Sigmoid colon (tissue), 7 donors: Measurements from ENCODE around the gene EVI5L. TPM values are rescaled to one million over a fixed set of nuclear protein-coding genes. Genes with fewer than 3 reads are reported as not detected.

Source experiments
- DNase-seq: peaks from one replicate; pipeline ENCODE4 v3.0.0-alpha.2; 2019
- H3K27ac ChIP-seq, 4 donors: fragments of 200-600 bp; sonication (generic); one replicate each; pipeline ENCODE4 v1.5.1; 2016 to 2019; ENCODE audit warnings: mild to moderate bottlenecking in 1 of 4
- H3K27me3 ChIP-seq, 3 donors: fragments of 200-600 bp; sonication (generic); one replicate each; pipeline ENCODE4 v1.5.1; 2019; ENCODE audit warnings: mild to moderate bottlenecking in 1 of 3
- H3K36me3 ChIP-seq, 4 donors: fragments of 200-600 bp; sonication (generic); one replicate each; pipeline ENCODE4 v1.5.1; 2016 to 2019
- H3K4me1 ChIP-seq, 4 donors: fragments of 200-600 bp; sonication (generic); one replicate each; pipeline ENCODE4 v1.5.1; 2017 to 2019
- H3K4me3 ChIP-seq, 4 donors: fragments of 200-600 bp; sonication (generic); one replicate each; pipeline ENCODE4 v1.5.1; 2017 to 2019; ENCODE audit warnings: mild to moderate bottlenecking in 2 of 4, moderate library complexity in 1 of 4
- H3K9me3 ChIP-seq, 4 donors: fragments of 200-600 bp in 3 of 4; sonication (generic) in 3 of 4; one replicate each; pipeline versions ENCODE4 v1.5.1 to v1.6.1; 2013 to 2019
- CTCF ChIP-seq, 4 experiments: fragments of 450-650 bp in 3 of 4; fragments of 200-600 bp in 1 of 4; IDR thresholded peaks; one replicate each; pipeline ENCODE4 v1.5.1; 2016 to 2019; ENCODE audit warnings: antibody characterized with exemption in 4 of 4, mild to moderate bottlenecking in 3 of 4, moderate library complexity in 2 of 4
- EP300 ChIP-seq, 4 donors: sonication (generic); formaldehyde crosslinking; IDR thresholded peaks; one replicate each; pipeline ENCODE4 v1.6.1; 2017; ENCODE audit warnings: antibody characterized with exemption in 4 of 4
- POLR2A ChIP-seq, 2 donors: fragments of 450-650 bp; IDR thresholded peaks; one replicate each; pipeline ENCODE4 v1.6.1; 2016; ENCODE audit warnings: antibody characterized with exemption in 2 of 2, mild to moderate bottlenecking in 2 of 2, moderate library complexity in 2 of 2
- POLR2AphosphoS5 ChIP-seq, 4 donors: sonication (generic); formaldehyde crosslinking; IDR thresholded peaks; one replicate each; pipeline ENCODE4 v1.6.1; 2017; ENCODE audit warnings: antibody characterized with exemption in 4 of 4
- WGBS, 2 donors: extraction: QIAGEN DNeasy Blood & Tissue Kit; methylation state at CpG; one replicate each; pipeline ENCODE4 v1.1.7; 2013; 5-methylcytosine and 5-hydroxymethylcytosine counted together
- intact Hi-C: fragments of 100-400 bp; cut with DNase I; formaldehyde crosslinking; loops from one replicate; pipeline ENCODE4 v1.15.1; 2023
- polyA plus RNA-seq, 3 donors: library from polyadenylated mRNA; stranded (reverse); fragments of 200-250 nt; gene quantifications; one replicate each; pipeline ENCODE4 v1.2.3, GENCODE V29; 2013
- total RNA-seq, 4 donors: library from RNA; depleted of rRNA; stranded (reverse); fragments of >200 nt; gene quantifications; one replicate each; pipeline ENCODE4 v1.1.0, GENCODE V29; 2016
- donor health status: healthy with polysubstance abuse.
- donor health status: Bipolar disorder and iron deficiency.
- donor health status: healthy.

Gene EVI5L
- total and polyA plus RNA-seq, 7 donors = 5.3 to 18.6 (median 10.3) TPM

DNA sequence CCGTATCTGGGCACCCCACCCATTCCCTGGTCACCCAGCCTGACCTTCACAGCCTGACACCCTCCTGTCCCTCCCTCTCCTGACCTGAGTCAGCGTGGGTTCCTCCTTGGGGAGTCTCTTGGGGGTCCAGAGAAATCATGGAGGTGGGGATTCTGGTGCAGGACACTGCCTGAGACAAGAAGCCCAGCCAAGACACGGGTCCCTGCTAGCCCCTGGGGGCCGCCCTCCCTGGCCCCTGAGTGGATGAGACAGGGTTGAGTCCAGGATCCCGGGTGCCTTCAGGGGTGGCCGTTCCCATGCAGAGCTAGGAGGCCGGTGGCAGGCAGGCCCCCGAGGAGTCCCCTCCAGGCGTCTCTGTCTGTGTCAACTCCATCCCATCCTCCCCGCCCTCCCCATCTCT is 75.2 kb downstream of the EVI5L start:
- no peak for TF ChIP-seq EP300 (IDR thresholded peaks at IDR 0.05)
- no peak for TF ChIP-seq POLR2A (IDR thresholded peaks at IDR 0.05)
- no peak for TF ChIP-seq POLR2AphosphoS5 (IDR thresholded peaks at IDR 0.05)
- no peak for TF ChIP-seq CTCF (IDR thresholded peaks at IDR 0.05)
- intact Hi-C loops = loop anchor here (2.0 kb wide), 1 partner anchor 16 kb away; the partner anchor contains the start of gene SNAPC2
- H3K9me3 ChIP-seq = no peaks in the 10 kb centered on the region
- no peak overlapping the region for H3K27ac ChIP-seq
- H3K27me3 ChIP-seq = no peaks in the 10 kb centered on the region
- 71 to 84% methylated on average over 10 of the region's 10 CpGs for WGBS, 2 donors
- peaks cover 0 to 47% (median 44%) of the 10 kb centered on the region in 4 donors for H3K4me1 ChIP-seq
- peaks cover 6 to 36% (median 19%) of the 10 kb centered on the region in 4 donors for H3K36me3 ChIP-seq
- DNase-seq = no peak
- H3K4me3 ChIP-seq = peak overlapping the region in 2 of 4 donors; percentile 96 to 99

GRCh38 chr19:7905859-7906258 is 75.8 kb downstream of the EVI5L start:
- H3K4me1 ChIP-seq = peaks cover 0 to 47% (median 44%) of the 10 kb centered on the region in 4 donors
- H3K9me3 ChIP-seq = no peaks in the 10 kb centered on the region
- DNase-seq = no peak
- TF ChIP-seq POLR2AphosphoS5 (IDR thresholded peaks at IDR 0.05) (no peak), CTCF (IDR thresholded peaks at IDR 0.05) (no peak), EP300 (IDR thresholded peaks at IDR 0.05) (no peak), POLR2A (IDR thresholded peaks at IDR 0.05) (no peak)
- H3K27me3 ChIP-seq = no peaks in the 10 kb centered on the region
- H3K4me3 ChIP-seq = no peak overlapping the region
- WGBS, 2 donors = 87 to 92% methylated on average over 10 of the region's 10 CpGs
- intact Hi-C loops = loop anchor here (2.0 kb wide), 1 partner anchor 15 kb away; the partner anchor contains the start of gene SNAPC2
- H3K27ac ChIP-seq = no peak overlapping the region
- H3K36me3 ChIP-seq = peaks cover 12 to 42% (median 25%) of the 10 kb centered on the region in 4 donors

GRCh38 chr19:7907122-7907521 is 77.1 kb downstream of the EVI5L start:
- H3K4me1 ChIP-seq = peaks cover 0 to 47% (median 44%) of the 10 kb centered on the region in 4 donors
- H3K27ac ChIP-seq = no peak overlapping the region
- no peak for DNase-seq
- H3K36me3 ChIP-seq = peaks cover 25 to 55% (median 38%) of the 10 kb centered on the region in 4 donors
- H3K27me3 ChIP-seq = no peaks in the 10 kb centered on the region
- H3K9me3 ChIP-seq = no peaks in the 10 kb centered on the region
- intact Hi-C loops = no loop called here
- 94 to 96% methylated on average over 19 of the region's 19 CpGs for WGBS, 2 donors
- no peak overlapping the region for H3K4me3 ChIP-seq
- TF ChIP-seq EP300 (IDR thresholded peaks at IDR 0.05) = no peak
- no peak for TF ChIP-seq CTCF (IDR thresholded peaks at IDR 0.05)
- no peak for TF ChIP-seq POLR2A (IDR thresholded peaks at IDR 0.05)
- TF ChIP-seq POLR2AphosphoS5 (IDR thresholded peaks at IDR 0.05) = no peak

DNA sequence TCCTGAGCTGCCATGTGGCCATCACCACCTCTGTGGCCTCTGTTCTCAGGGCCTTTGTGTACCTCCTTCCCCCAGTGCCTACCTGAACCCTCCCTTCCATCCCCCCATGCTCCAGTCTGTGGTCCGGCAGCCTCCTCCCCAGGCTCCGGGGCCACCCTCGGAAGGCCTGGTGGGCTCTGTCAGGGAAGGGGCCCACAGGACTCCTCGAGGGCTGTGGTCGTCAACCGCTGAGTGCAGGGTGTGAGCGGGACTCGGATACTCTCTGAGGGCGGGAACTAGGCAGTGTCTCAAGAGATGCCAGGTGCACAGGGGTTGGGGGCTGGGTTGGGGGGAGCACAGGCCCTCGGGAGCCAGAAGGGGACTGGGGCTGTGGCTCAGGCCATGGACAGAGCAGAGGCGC is 77.5 kb downstream of the EVI5L start:
- Histone ChIP-seq H3K4me3 (no peak overlapping the region), H3K27ac (no peak overlapping the region), H3K27me3 (no peaks in the 10 kb centered on the region), H3K4me1 (peaks cover 0 to 45% (median 43%) of the 10 kb centered on the region in 4 donors), H3K9me3 (no peaks in the 10 kb centered on the region), H3K36me3 (peaks cover 29 to 59% (median 42%) of the 10 kb centered on the region in 4 donors)
- intact Hi-C loops = no loop called here
- TF ChIP-seq POLR2A (IDR thresholded peaks at IDR 0.05) (no peak), CTCF (IDR thresholded peaks at IDR 0.05) (no peak), EP300 (IDR thresholded peaks at IDR 0.05) (no peak), POLR2AphosphoS5 (IDR thresholded peaks at IDR 0.05) (no peak)
- DNase-seq = no peak
- WGBS, 2 donors = 92% methylated on average over 11 of the region's 11 CpGs
